ENCODE results near the gene RIMS4.

The RIMS4 gene

GRCh38 chr20:44715499-44716308 is 94.6 kb downstream of the RIMS4 start:
- no peak overlapping the region for H3K4me3 ChIP-seq (ENCODE audit: low read depth, low read length, poor library complexity, severe bottlenecking)
- TF ChIP-seq, protein P1, sequence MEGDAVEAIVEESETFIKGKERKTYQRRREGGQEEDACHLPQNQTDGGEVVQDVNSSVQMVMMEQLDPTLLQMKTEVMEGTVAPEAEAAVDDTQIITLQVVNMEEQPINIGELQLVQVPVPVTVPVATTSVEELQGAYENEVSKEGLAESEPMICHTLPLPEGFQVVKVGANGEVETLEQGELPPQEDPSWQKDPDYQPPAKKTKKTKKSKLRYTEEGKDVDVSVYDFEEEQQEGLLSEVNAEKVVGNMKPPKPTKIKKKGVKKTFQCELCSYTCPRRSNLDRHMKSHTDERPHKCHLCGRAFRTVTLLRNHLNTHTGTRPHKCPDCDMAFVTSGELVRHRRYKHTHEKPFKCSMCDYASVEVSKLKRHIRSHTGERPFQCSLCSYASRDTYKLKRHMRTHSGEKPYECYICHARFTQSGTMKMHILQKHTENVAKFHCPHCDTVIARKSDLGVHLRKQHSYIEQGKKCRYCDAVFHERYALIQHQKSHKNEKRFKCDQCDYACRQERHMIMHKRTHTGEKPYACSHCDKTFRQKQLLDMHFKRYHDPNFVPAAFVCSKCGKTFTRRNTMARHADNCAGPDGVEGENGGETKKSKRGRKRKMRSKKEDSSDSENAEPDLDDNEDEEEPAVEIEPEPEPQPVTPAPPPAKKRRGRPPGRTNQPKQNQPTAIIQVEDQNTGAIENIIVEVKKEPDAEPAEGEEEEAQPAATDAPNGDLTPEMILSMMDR (IDR thresholded peaks at IDR 0.05; ENCODE audit: low read length), result no peak
- TF ChIP-seq EZH2 (IDR thresholded peaks at IDR 0.05; ENCODE audit: borderline replicate concordance, low read length), result no peak
- H3K9ac ChIP-seq (ENCODE audit: low read length), result no peak overlapping the region
- H4K20me1 ChIP-seq (ENCODE audit: insufficient read depth, low read length), result no peaks in the 10 kb centered on the region
- H3K36me3 ChIP-seq (ENCODE audit: insufficient read depth, low read length), result no peaks in the 10 kb centered on the region
- no peaks in the 10 kb centered on the region for H3F3A ChIP-seq (ENCODE audit: insufficient read depth, low read length)
- H3K27me3 ChIP-seq (ENCODE audit: insufficient read depth, low read length), result peaks cover 5% of the 10 kb centered on the region
- H3K9me3 ChIP-seq (ENCODE audit: low read length), result no peaks in the 10 kb centered on the region
- H3K79me2 ChIP-seq (ENCODE audit: insufficient read depth, low read length), result no peaks in the 10 kb centered on the region
- H3K4me1 ChIP-seq (ENCODE audit: insufficient read depth, low read length, severe bottlenecking), result no peaks in the 10 kb centered on the region
- H2AFZ ChIP-seq (ENCODE audit: low read length), result no peak overlapping the region
- H3K27ac ChIP-seq (ENCODE audit: low read depth, low read length, poor library complexity, severe bottlenecking), result no peak overlapping the region
- no peak overlapping the region for H3K4me2 ChIP-seq (ENCODE audit: low read length)
- no peaks in the 10 kb centered on the region for H3K9me2 ChIP-seq (ENCODE audit: low read depth, low read length)

- Histone ChIP-seq H3K36me3 (ENCODE audit: insufficient read depth, low read length) (no peaks in the 10 kb centered on the region), H3K79me2 (ENCODE audit: insufficient read depth, low read length) (no peaks in the 10 kb centered on the region), H3K9me2 (ENCODE audit: low read depth, low read length) (no peaks in the 10 kb centered on the region), H3K4me3 (ENCODE audit: low read depth, low read length, poor library complexity, severe bottlenecking) (no peak within 1 kb of the TSS), H3K4me2 (ENCODE audit: low read length) (no peak within 1 kb of the TSS), H2AFZ (ENCODE audit: low read length) (no peak within 1 kb of the TSS), H4K20me1 (ENCODE audit: insufficient read depth, low read length) (no peaks in the 10 kb centered on the region), H3F3A (ENCODE audit: insufficient read depth, low read length) (no peaks in the 10 kb centered on the region), H3K9me3 (ENCODE audit: low read length) (no peaks in the 10 kb centered on the region), H3K27ac (ENCODE audit: low read depth, low read length, poor library complexity, severe bottlenecking) (no peak within 1 kb of the TSS), H3K9ac (ENCODE audit: low read length) (no peak within 1 kb of the TSS), H3K4me1 (ENCODE audit: insufficient read depth, low read length, severe bottlenecking) (no peaks in the 10 kb centered on the region), H3K27me3 (ENCODE audit: insufficient read depth, low read length) (peaks cover 5% of the 10 kb centered on the region)
- TF ChIP-seq EZH2 (IDR thresholded peaks at IDR 0.05; ENCODE audit: borderline replicate concordance, low read length), result no peak
- TF ChIP-seq, protein P1 (IDR thresholded peaks at IDR 0.05; ENCODE audit: low read length), result no peak
Observed at GRCh38 chr20:44714701-44715498, 95.4 kb downstream of the RIMS4 start, which contains the start of gene CCN5. TSS of gene CCN5 (plus strand) at chr20:44715369. CDS start at chr20:44715391, 22 bp downstream.

DNA sequence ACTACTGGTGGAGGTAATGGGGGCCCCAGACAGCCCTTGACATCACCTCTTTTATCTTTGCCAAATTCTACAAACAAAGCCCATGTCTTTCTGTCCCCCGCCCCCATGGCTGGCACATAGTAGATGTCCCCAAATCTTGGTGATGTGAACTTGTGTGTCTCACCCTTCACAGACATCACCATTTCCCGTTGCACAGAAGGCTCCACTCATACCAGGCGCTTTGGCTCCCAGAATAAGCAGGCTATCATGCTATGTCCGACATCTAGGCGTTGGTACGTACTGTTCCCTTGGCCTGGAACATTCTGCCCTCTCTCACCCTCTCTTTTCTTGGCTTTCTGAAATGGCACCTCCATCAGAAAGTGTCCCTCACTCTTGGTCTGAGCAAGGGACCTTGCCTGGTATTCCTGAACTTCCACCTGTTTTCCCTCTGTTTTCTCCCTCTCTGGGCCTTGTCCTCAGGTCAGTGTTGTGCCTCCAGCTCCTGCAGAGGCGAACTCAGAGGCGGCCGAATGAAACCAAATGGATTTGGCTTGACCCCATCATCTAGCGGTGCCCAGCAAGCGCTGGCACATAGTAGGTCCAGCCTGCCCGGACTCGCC is 96.1 kb downstream of the RIMS4 start:
- peaks cover 5% of the 10 kb centered on the region; the same call in 1 of the 2 replicates for H3K27me3 ChIP-seq (ENCODE audit: insufficient read depth, low read length)
- H3K4me2 ChIP-seq (ENCODE audit: low read length), result no peak overlapping the region
- H3K4me1 ChIP-seq (ENCODE audit: insufficient read depth, low read length, severe bottlenecking), result no peaks in the 10 kb centered on the region
- no peaks in the 10 kb centered on the region for H3K9me2 ChIP-seq (ENCODE audit: low read depth, low read length)
- no peak overlapping the region for H3K27ac ChIP-seq (ENCODE audit: low read depth, low read length, poor library complexity, severe bottlenecking)
- H2AFZ ChIP-seq (ENCODE audit: low read length), result no peak overlapping the region
- no peaks in the 10 kb centered on the region for H3K36me3 ChIP-seq (ENCODE audit: insufficient read depth, low read length)
- no peak overlapping the region for H3K9ac ChIP-seq (ENCODE audit: low read length)
- H3K79me2 ChIP-seq (ENCODE audit: insufficient read depth, low read length), result no peaks in the 10 kb centered on the region
- no peak for TF ChIP-seq EZH2 (IDR thresholded peaks at IDR 0.05; ENCODE audit: borderline replicate concordance, low read length)
- TF ChIP-seq, protein P1 (IDR thresholded peaks at IDR 0.05; ENCODE audit: low read length), result no peak
- H4K20me1 ChIP-seq (ENCODE audit: insufficient read depth, low read length), result no peaks in the 10 kb centered on the region
- H3K9me3 ChIP-seq (ENCODE audit: low read length), result no peaks in the 10 kb centered on the region
- no peaks in the 10 kb centered on the region for H3F3A ChIP-seq (ENCODE audit: insufficient read depth, low read length)
- H3K4me3 ChIP-seq (ENCODE audit: low read depth, low read length, poor library complexity, severe bottlenecking), result no peak overlapping the region

Measured in OCI-LY1 (cell line).